Astrocyte of the cerebellum (primary cell): ENCODE measurements around the gene SH3BP2.

ENCODE experiments used
- DNase-seq: peaks from one replicate; pipeline ENCODE4 v3.0.0-alpha.2; 2011; ENCODE audit warnings: low read depth
- H3K4me3 ChIP-seq: 2 replicates; pipeline ENCODE4 v1.5.1; 2011; ENCODE audit warnings: mild to moderate bottlenecking, low read depth, low read length, moderate library complexity
- CTCF ChIP-seq: IDR thresholded peaks from 2 replicates; pipeline ENCODE4 v1.5.1; 2012; ENCODE audit warnings: low read length, low read depth, moderate library complexity, mild to moderate bottlenecking; ENCODE audit errors: missing control alignments
- in situ Hi-C: cut with HindIII; loops from 2 replicates; pipeline ENCODE4 v1.10.0; 2017; ENCODE audit warnings: low sequenced_read_pairs

The SH3BP2 gene

GRCh38 chr4:2788101-2788500 is 4.8 kb upstream of the SH3BP2 start:
- no peak for TF ChIP-seq CTCF
- in situ Hi-C loops, result no loop called here
- no peak overlapping the region for H3K4me3 ChIP-seq
- DNase-seq, result no peak

DNA sequence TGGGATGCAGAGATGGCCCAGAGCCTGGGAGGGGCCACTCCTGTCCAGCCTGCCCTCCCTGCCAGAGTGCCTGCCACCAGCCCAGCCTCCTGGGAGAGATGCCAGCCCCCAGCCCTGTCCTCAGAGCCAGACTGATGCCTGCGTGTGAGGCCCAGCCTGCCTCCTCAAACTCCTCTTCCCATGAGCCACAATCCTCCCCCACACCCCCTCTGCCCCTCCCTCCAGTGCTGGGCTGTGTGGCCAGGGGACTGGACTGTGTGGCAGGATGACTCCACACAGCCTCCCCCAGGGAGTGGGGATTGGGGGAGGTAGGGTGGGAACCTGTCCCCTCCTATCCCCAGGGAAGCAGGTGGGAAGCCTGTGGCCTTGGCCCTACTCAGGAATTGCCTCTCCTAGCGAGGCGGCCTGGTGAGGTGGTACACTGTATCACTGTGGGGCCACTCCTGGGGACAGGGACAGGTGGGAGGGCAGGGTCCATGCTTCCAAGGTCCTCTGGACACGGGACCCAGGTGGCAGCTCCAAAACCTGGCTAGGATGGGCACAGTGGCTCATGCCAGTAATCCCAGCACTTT is 4.3 kb upstream of the SH3BP2 start:
- no peak for DNase-seq
- H3K4me3 ChIP-seq, result no peak overlapping the region
- no peak for TF ChIP-seq CTCF
- in situ Hi-C loops, result no loop called here

GRCh38 chr4:2789351-2789750 is 3.5 kb upstream of the SH3BP2 start:
- in situ Hi-C loops, result no loop called here
- H3K4me3 ChIP-seq, result no peak overlapping the region
- TF ChIP-seq CTCF, result no peak
- no peak for DNase-seq

GRCh38 chr4:2789793-2790582 is 2.9 kb upstream of the SH3BP2 start:
- DNase-seq, result no peak
- in situ Hi-C loops, result no loop called here

DNA sequence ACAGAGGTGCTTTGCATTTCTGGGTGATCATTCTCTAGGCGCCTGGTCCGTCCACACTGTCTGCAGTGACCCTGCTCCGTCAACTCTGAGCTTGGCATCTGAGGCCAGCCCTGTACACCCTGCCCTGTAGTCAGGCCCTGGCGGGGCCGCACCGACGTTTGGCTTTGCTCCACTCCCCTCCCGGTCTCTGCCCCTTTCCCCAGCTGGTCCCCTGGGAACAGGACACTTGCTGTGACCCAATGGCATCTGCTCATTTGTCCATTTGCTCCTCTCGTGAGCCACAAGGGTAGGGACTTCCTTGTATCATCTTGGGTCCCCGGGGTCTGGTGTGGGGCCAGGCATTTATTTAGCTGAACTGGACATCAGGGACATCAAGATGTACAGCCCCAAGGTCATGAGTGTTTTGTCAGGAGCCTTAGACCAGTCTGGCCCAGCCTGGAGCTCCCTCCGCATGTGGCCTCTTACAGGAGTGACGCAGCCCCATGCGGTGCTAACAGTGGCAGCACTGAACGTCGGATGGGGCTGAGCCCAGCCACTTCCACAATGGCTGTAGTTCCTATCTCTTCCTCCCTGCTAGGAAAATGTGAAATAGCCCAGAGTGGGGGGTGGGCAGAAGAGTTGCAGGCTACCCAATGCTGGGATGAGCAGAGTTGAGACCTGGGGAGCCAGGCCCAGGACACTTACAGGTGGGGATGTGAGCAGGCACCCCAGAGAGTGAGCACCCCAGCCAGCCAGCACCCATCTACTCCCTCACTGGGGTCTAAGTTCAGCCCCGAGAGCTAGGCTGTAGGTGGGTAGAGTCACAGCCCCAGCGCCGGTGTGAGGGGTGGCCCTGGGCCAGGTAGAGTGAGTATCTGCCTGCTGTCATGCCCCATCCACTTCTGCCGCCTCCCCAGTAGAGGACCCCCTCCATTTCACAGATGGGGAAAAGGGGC is 2.0 kb upstream of the SH3BP2 start:
- H3K4me3 ChIP-seq, result no peak overlapping the region
- TF ChIP-seq CTCF, result no peak
- no peak for DNase-seq
- in situ Hi-C loops, result no loop called here

More at GRCh38 chr4:2789793-2790582, 2.9 kb upstream of the SH3BP2 start:
- H3K4me3 ChIP-seq, result no peak overlapping the region
- TF ChIP-seq CTCF, result no peak
